Activated CD8-positive, alpha-beta T cell treated with anti-CD3 and anti-CD28 coated beads for 36 hours (primary cell): ENCODE results near the gene DOCK11. TPM values are rescaled to one million over a fixed set of nuclear protein-coding genes. Genes with fewer than 3 reads are reported as not detected.
"Not testable (repeated sequence)": the region's sequence is repeated elsewhere in the genome, so short reads cannot be mapped to it uniquely, and the experiment has no call there.

Source experiments
- ATAC-seq: fragments of 200-7000 bp; cut with Tn5 transposase; one replicate; pipeline ENCODE4 v1.10.0; 2021; ENCODE audit warnings: mild to moderate bottlenecking, moderate library complexity
- CTCF ChIA-PET: fragments of 350-600 bp; sonication (Branson Sonifier 250); formaldehyde crosslinking; loops from one replicate; lab custom pipeline; 2021; ENCODE audit warnings: antibody characterized with exemption; lab: Charles Lee
- POLR2A ChIA-PET: fragments of 350-600 bp; sonication (Branson Sonifier 250); formaldehyde crosslinking; loops from one replicate; lab custom pipeline; 2021; ENCODE audit warnings: antibody characterized with exemption; lab: Charles Lee
- DNase-seq: peaks from one replicate; pipeline ENCODE4 v3.0.0-alpha.2; 2020
- H3K27ac Mint-ChIP-seq: one replicate; pipeline ENCODE4 v1.8.0; 2021; ENCODE audit warnings: mild to moderate bottlenecking, mixed read lengths
- H3K27me3 Mint-ChIP-seq: one replicate; pipeline ENCODE4 v1.8.0; 2021; ENCODE audit warnings: mixed read lengths
- H3K36me3 Mint-ChIP-seq: one replicate; pipeline ENCODE4 v1.8.0; 2021; ENCODE audit warnings: low read depth, mixed read lengths
- H3K4me1 Mint-ChIP-seq: one replicate; pipeline ENCODE4 v1.8.0; 2021; ENCODE audit warnings: low read depth, mixed read lengths
- H3K4me3 Mint-ChIP-seq: one replicate; pipeline ENCODE4 v1.8.0; 2021; ENCODE audit warnings: mild to moderate bottlenecking, moderate library complexity, mixed read lengths
- H3K9me3 Mint-ChIP-seq: one replicate; pipeline ENCODE4 v1.8.0; 2021; ENCODE audit warnings: mixed read lengths
- intact Hi-C: fragments of 100-400 bp; cut with micrococcal nuclease; formaldehyde crosslinking; loops from one replicate; pipeline ENCODE4 v1.10.0; 2022
- total RNA-seq, 2 experiments: library from RNA; stranded (reverse); gene quantifications; one replicate each; pipeline ENCODE4 v1.2.3, GENCODE V29; 2021
- TF ChIP-seq, protein P1 (sequence below): fragments of 200-600 bp; IDR thresholded peaks from one replicate; pipeline ENCODE4 v1.8.0; 2022; ENCODE audit warnings: antibody characterized with exemption, mild to moderate bottlenecking

The DOCK11 gene
- total RNA-seq, 2 experiments from 2014 or later, result 45.1 to 49.5 TPM

DNA sequence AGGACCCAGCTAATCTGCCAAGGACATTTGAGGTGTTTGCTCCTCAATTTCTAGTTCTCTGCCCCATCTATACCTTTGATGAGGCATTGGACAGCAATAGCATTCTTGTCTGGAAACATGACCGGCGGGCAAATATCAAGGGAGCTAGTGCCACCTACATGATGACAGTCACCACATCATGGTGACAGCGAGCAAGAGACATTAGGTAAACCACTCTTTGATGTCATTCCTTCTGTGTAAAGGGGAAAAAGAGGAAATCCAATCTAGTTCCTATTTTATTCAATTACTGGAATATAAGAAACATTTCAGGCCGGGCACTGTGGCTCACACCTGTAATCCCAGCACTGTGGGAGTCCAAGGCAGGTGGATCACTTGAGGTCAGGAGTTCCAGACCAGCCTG, 211.1 kb downstream of the DOCK11 start:
- intact Hi-C loops, result no loop called here
- Mint-ChIP-seq H3K27ac (no peak overlapping the region), H3K27me3 (no peaks in the 10 kb centered on the region), H3K4me3 (no peak overlapping the region), H3K9me3 (no peaks in the 10 kb centered on the region), H3K4me1 (peaks cover 7% of the 10 kb centered on the region), H3K36me3 (no peaks in the 10 kb centered on the region)
- no peak for ATAC-seq
- ChIA-PET CTCF (interaction anchor here (0.7 kb wide), 1 partner anchor 235 kb away, joined by 3 read pairs; no protein-coding TSS in a partner anchor), POLR2A (no interaction called here)
- TF ChIP-seq, protein P1, sequence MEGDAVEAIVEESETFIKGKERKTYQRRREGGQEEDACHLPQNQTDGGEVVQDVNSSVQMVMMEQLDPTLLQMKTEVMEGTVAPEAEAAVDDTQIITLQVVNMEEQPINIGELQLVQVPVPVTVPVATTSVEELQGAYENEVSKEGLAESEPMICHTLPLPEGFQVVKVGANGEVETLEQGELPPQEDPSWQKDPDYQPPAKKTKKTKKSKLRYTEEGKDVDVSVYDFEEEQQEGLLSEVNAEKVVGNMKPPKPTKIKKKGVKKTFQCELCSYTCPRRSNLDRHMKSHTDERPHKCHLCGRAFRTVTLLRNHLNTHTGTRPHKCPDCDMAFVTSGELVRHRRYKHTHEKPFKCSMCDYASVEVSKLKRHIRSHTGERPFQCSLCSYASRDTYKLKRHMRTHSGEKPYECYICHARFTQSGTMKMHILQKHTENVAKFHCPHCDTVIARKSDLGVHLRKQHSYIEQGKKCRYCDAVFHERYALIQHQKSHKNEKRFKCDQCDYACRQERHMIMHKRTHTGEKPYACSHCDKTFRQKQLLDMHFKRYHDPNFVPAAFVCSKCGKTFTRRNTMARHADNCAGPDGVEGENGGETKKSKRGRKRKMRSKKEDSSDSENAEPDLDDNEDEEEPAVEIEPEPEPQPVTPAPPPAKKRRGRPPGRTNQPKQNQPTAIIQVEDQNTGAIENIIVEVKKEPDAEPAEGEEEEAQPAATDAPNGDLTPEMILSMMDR, result no peak
- DNase-seq, result no peak

DNA sequence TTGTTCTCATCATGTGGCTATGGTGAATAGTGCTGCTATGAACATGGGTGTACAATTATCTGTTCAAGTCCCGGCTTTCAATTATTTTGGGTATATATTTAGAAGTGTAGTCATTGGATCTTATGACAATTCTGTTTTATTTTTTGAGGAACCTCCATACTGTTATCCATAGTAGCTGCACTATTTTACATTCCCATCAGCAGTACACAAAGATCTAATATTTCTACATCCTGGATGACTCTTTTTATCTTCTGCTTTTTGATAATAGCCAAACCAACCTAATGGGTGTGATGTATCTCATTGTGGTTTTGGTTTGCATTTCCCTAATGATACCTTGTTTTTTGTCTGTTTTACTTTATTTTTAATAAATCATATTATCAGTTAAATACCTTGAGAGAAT, 218.9 kb downstream of the DOCK11 start:
- H3K27ac Mint-ChIP-seq, result no peak overlapping the region
- TF ChIP-seq, protein P1, result no peak
- intact Hi-C loops, result no loop called here
- CTCF ChIA-PET, result no interaction called here
- no peaks in the 10 kb centered on the region for H3K36me3 Mint-ChIP-seq
- ATAC-seq, result no peak
- H3K9me3 Mint-ChIP-seq, result no peaks in the 10 kb centered on the region
- H3K4me1 Mint-ChIP-seq, result no peaks in the 10 kb centered on the region
- H3K27me3 Mint-ChIP-seq, result peaks cover 3% of the 10 kb centered on the region
- DNase-seq, result no peak
- H3K4me3 Mint-ChIP-seq, result no peak overlapping the region
- POLR2A ChIA-PET, result no interaction called here

DNA sequence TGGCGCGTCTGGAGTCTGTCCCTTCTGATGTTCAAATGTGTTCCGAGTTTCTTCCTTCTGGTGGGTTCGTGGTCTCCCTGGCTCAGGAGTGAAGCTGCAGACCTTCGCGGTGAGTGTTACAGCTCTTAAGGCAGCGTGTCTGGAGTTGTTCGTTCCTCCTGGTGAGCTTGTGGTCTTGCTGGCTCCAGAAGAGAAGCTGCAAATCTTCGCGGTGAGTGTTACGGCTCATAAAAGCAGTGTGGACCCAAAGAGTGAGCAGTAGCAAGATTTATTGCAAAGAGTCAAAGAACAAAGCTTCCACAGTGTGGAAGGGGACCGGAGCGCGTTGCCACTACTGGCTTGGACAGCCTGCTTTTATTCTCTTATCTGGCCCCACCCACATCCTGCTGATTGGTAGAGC, 220.3 kb downstream of the DOCK11 start:
- H3K36me3 Mint-ChIP-seq, H3K27ac Mint-ChIP-seq, H3K27me3 Mint-ChIP-seq, H3K9me3 Mint-ChIP-seq, intact Hi-C loops, H3K4me3 Mint-ChIP-seq, H3K4me1 Mint-ChIP-seq, ATAC-seq, CTCF ChIA-PET: not testable (repeated sequence)
- DNase-seq, result peak; percentile 1
- POLR2A ChIA-PET, result interaction anchor here (0.6 to 1.3 kb wide), 2 partner anchors 18 to 80 kb away, joined by 3 read pairs; no protein-coding TSS in a partner anchor

DNA sequence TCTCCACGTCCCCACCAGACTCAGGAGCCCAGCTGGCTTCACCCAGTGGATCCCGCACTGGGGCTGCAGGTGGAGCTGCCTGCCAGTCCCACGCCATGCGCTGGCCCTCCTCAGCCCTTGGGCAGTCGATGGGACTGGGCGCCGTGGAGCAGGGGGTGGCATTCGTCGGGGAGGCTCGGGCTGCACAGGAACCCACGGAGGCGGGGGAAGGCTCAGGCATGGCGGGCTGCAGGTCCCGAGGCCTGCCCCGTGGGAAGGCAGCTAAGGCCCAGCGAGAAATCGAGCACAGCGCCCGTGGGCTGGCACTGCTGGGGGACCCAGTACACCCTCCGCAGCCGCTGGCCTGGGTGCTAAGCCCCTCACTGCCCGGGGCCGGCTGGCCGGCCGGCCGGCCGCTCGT, 221.2 kb downstream of the DOCK11 start:
- H3K9me3 Mint-ChIP-seq, ATAC-seq, H3K27me3 Mint-ChIP-seq, H3K27ac Mint-ChIP-seq, intact Hi-C loops, H3K36me3 Mint-ChIP-seq, H3K4me3 Mint-ChIP-seq, DNase-seq, CTCF ChIA-PET, H3K4me1 Mint-ChIP-seq: not testable (repeated sequence)
- POLR2A ChIA-PET, result interaction anchor here (1.3 kb wide), 1 partner anchor 79 kb away, joined by 3 read pairs; no protein-coding TSS in a partner anchor

DNA sequence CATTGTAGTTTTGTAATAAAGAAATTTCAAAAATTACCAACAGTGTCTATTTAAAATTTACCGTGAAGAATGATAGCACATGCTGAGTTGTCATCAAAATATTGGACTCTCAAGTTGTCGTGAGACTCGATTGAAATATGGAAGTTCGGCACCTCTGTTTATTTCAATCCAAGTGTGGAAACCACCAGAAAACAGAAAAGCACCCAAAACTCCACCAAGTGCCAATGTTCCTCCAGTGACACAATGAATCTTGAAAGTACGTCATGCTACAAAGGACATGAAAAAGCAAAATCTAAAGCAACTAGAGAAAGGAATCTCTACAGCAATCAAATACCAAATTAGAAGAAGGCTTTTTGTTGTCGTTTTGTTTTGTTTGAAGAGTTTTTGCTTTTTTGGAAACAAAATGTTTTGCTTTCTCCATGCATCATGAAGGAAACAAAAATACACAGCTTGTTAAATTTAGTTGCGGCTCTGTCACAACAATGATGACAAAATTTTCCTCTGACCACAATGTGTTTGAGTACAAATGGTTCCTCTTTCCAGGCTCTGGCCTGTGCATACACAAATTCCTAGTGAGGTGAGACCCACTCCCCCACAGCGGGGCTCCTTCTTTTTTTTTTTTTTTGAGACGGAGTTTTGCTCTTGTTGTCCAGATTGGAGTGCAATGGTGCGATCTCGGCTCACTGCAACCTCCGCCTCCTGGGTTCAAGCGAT, 222.2 kb downstream of the DOCK11 start:
- ChIA-PET POLR2A (no interaction called here), CTCF (no interaction called here)
- H3K4me3 Mint-ChIP-seq, result no peak overlapping the region
- intact Hi-C loops, result no loop called here
- DNase-seq, result no peak
- no peak for ATAC-seq
- H3K9me3 Mint-ChIP-seq, result no peaks in the 10 kb centered on the region
- TF ChIP-seq, protein P1, result no peak
- no peaks in the 10 kb centered on the region for H3K36me3 Mint-ChIP-seq
- no peaks in the 10 kb centered on the region for H3K4me1 Mint-ChIP-seq
- no peak overlapping the region for H3K27ac Mint-ChIP-seq
- peaks cover 5% of the 10 kb centered on the region for H3K27me3 Mint-ChIP-seq

DNA sequence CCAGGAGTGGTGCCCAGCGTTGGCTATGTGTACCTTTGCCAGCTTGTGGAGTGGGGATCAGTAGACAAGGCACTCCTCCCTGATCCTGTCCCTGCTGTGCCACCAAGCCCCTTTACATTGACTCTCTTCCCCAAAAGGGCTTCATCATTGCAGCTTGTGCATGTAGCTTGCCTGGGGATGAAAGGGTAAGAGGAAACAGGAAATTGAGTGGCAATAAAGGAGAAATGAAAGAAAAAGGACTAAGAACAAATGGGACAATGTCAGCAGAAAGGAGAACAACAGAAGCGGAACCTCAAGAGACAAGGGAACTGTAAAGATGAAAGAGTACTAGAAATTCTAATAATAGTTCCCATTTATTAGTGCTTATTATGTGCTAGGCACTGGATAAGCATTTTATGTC, 223.1 kb downstream of the DOCK11 start:
- H3K27ac Mint-ChIP-seq, result no peak overlapping the region
- no peaks in the 10 kb centered on the region for H3K36me3 Mint-ChIP-seq
- ChIA-PET CTCF (no interaction called here), POLR2A (no interaction called here)
- intact Hi-C loops, result no loop called here
- no peak overlapping the region for H3K4me3 Mint-ChIP-seq
- no peaks in the 10 kb centered on the region for H3K9me3 Mint-ChIP-seq
- ATAC-seq (no peak), DNase-seq (no peak)
- no peaks in the 10 kb centered on the region for H3K4me1 Mint-ChIP-seq
- TF ChIP-seq, protein P1, result no peak
- H3K27me3 Mint-ChIP-seq, result peaks cover 5% of the 10 kb centered on the region
